NCI-H510A (cell line): Measurements from ENCODE around the gene NIM1K.
"Not testable (repeated sequence)": the region's sequence is repeated elsewhere in the genome, so short reads cannot be mapped to it uniquely, and the experiment has no call there.

Experiments used
- DNase-seq: peaks from one replicate; lab custom pipeline; 2025; lab: John Stamatoyannopoulos, UW

NIM1K gene

DNA sequence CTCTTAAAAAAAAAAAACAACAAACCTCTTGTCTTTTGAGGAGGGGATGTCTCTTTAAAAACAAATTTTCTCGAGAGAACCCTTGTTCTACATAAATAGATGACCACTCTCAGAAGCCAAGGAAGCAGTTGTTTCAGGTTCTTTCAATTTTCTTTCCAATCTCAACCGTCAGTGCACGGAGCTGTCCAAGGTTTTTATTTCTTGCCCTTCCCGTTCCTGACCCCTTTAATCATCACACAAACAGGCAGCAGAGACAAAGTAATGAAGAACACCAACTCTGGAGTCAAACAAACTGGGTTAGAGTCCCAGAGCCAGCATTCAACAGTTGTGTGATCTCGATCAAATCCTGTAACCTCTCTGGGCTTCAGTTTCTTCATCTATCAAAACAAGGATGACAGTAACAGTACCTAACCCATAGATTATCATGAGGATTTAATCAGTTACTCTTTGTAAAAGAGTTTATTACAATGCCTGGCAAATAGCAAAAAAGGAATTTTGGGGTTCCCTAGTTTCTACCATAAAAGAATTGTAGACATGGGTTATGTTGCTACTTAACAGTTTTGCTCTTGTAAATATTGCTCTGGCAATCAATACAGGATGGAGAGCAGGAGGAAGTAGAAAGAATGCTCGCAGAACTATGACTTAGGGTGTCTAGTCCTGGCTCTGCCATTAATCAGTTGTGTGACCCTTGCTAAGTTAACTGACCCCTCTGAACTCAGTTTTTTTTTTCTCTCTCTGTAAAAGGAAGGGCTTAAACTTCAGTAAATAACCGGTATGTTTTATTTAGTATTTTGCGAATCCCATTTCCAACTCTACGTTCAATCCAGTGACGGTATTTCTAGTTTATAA lies 1.0 kb upstream of the NIM1K start:
- no peak for DNase-seq

DNA sequence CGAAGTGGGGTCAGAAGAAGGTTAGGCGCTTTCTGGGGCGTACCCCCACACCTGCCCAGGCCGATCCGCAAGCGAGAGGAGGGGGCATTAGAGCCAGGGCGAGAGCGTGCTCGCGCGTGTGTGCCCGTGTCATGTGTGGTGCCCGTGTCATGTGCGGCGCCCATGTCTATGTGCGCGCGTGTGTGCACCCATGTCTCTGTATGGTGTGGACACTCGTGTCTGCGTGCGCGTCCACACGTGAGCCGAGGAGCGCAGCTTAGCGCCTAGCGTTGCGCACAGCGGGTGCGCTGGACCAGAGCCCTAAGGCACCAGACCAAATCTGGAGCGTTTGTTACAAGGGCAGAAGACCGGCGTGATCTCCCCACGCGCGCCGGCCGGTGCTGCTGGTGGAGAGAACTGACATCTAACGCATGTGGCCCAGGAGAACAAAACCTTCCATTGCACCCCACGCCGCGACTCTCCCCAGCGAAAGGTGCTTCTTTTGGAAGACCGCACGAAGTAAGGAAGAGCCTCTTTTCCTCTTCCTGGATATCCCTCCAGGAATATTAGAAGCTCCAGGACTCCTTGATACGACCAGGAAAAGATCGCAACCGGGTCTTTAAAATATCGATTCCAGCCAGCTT lies 644 bp downstream of the NIM1K start:
- DNase-seq: no peak

DNA sequence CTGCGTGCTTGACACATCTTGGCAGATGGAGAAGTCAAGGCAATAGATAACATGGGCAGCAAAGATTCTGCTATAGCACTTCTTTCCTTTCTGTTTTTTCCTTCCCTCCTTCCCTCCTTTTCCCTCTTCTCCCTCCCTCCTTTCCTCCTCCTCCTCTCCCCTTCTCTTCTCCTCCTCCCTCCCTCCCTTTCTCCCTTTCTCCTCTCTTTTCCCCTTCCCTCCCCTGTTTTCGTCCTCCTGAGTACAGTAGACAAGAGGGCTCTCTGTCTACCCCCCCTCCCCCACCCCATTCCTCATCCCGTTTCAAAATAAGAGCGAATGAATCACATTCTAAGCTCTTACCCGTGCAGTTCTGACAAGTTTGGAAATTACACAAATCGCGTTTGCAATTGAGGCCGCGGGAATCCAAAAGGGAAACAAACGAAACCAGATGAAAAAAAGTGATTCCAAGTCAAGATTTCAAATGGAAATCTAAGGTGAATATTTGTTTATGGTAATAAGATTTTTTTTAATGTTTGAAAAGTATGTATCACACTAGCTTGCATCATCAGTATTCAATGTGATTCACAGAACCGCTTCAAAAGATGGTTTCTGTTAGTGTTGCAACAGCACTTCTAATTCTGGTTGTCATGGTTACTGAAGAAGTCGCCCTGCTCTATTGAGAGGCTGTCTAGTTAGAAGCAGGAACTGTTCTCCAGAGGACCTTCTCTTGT lies 1.3 kb downstream of the NIM1K start:
- DNase-seq: no peak

DNA sequence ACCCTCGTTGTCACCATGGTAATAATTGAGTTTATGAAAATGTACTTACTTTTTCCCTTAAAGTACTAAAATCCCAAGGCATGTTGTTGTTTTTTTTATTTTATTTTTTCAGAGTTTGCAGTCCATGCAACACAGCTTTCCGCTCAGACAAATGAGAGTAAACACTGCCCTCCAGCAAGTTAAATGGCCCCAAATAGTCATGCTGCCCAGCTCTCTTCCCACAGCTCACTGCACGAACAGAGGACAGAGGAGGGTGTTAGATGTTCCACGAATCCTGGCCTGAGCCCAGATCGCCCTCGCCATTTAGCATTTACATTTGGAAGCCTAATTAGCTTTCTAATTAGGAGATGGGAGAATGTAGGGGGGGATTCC lies 1.9 kb downstream of the NIM1K start:
- DNase-seq: no peak

DNA sequence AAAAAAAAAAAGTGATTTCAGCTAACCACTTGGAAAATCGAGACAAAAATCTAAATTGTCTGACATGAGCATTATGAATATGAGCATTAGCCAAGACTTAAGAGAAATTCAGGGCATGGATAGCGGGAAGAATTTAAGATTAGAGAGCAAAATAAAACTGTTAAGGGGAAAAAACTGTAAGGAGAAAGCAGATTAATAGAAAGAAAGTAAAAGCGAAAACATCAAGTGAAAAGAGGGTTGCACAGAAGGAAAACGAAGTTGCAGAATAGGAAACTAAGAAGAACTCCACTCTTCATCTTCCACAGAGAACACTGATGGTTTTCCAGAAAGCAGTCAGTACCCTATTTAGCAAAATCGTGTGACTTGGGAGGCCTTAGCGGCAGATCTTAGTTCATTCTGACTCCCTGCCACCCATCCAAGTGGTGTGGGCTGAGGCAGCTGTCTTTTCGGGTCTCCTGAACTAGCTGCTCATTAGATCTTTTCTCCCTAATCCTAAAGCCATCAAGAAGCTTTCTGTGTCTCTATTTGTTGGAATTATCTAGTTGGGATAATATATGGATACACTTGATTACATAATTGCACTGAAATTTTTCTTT lies 3.7 kb downstream of the NIM1K start:
- no peak for DNase-seq

DNA sequence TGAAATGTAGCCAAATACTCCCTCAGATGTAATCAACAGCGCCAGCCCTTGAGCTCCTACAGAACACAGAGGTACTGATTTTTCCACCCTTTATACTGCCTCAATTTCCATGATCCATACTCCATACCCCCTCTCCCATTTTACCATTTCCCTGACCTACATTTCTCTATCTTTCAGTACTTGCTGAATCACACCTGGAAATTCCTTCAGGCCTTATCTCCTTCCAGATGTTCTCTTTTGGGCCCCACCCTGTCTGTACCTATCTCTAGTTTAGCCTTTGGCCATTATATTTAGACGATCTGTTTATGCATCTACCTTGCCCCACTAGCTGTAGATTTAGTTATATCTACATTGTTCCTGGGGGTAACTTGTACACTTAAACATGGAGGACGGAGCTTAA lies 5.5 kb downstream of the NIM1K start:
- DNase-seq: no peak

DNA sequence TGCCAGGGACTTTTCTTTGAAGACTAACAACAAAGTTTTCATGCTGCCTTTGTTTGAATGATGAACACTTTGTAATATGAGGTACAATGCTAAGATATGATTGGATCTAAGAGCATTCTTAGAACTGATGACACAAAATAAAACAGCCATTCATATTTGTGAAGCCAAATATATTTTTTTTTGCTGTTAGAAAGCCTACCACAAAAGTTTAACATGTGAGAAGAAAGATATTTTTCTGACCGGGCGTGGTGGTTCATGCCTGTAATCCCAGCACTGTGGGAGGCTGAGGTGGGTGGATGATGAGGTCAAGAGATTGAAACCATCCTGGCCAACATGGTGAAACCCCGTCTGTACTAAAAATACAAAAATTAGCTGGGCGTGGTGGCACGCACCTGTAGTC lies 9.4 kb downstream of the NIM1K start:
- not testable (repeated sequence) for DNase-seq

DNA sequence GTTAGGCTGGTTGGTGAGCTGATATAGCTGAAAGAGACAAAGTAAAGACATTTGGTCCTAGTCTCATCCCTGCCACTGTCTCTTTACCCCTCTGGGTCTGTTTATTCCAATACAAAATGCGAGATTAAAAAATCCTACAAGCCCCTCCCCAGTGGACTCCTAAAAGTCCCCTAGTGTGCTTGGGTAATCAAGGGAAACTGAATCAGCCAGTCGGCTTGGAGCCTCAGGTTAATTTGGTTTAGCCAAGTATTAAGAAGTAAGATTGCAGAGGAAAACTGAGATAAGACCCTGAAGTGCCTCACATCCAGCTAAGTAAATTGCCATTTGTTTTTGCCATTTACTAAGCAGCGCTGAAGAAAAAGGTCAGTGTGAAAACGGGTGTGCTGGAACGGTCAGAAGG lies 10.4 kb downstream of the NIM1K start:
- no peak for DNase-seq

DNA sequence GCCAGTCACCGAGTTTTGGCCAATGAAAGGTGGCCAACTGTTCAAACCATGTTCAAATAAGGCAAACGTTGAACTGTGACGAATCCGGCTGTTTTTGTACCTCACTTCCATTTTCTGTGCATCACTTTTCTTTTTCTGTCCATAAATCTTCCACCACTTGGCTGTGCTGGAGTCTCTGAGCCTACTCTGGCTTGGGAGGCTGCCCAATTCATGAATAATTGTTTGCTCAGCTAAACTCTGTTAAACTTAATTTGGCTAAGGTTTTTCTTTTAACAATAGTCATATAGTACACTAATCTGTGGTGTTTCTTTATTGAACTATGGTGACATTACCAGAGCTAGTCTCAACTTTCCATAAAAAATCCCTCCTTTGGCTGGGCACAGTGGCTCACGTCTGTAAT lies 11.3 kb downstream of the NIM1K start:
- DNase-seq: no peak

DNA sequence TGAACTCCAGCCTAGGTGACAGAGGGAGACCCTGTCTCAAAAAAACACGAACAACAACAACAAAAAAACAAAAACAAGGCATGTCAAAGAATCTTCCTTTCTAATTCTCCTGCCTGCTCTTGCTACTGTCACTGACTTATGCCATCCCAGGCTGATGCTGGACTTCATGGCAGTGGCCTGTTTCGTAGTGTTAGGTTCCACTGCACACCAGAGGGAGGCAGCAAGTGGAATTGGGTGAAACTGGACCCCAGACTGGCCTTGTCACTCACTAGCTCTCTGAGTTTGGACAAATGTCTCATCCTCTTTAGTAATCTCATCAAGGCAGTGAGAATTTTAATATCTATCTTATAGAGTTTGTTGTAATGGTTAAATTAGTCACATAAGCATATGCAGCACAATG lies 12.9 kb downstream of the NIM1K start:
- DNase-seq: no peak

DNA sequence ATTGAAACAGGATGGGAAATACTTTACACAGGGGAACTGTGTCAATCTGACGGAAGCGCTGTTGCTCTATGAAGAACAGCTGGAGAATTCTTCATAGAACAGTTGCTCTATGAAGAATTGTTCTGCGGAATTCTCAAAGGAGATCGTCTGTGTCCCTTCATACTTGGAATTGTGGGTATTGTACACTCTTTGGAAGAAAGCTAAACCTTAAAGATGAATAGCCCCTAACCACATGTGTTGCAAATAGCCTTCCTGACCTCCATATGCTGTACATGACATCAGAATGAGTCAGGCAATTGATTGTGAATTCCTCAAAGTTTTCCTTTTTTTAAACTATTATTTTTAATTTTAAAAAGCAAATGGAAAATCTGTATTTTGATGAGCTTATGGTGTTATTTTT lies 15.6 kb downstream of the NIM1K start:
- no peak for DNase-seq

DNA sequence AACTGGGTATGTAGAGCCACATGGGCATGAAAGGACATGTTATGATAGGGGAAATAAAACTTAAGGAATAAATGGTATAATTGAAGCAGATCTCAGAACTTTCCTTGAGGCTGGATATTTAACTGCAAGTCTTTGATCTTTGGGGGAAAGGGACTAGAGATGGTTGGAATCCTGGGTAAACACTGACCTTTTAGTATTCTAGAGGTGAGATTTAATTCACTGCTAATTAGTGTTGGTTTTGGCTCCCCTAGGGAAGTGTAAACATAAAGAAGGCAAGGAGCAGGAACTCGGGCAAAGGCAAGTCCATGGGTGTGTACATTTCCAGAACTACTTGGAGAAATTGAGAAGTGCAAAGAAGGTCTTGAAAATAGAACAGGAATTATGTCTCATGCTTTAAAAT lies 16.6 kb downstream of the NIM1K start:
- no peak for DNase-seq

DNA sequence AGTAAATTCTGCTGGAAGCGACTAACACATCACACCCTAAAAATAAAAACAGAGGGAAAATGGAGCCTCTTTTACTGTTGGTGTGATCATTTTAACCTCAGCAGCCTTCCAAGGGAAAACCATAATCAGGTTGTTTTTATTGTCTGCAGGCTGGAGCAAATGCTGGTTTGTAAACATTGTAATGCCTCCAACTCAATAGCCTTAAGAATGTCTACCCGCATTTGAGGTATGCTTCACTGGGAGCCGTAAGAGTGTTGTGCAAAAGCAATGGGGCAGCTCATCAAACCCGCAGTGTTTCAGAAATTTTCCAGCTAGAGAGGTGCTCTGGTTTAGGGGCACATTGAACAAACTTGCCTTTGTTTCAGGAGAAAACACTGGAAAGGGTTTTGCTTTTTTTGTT lies 17.0 kb downstream of the NIM1K start:
- no peak for DNase-seq

DNA sequence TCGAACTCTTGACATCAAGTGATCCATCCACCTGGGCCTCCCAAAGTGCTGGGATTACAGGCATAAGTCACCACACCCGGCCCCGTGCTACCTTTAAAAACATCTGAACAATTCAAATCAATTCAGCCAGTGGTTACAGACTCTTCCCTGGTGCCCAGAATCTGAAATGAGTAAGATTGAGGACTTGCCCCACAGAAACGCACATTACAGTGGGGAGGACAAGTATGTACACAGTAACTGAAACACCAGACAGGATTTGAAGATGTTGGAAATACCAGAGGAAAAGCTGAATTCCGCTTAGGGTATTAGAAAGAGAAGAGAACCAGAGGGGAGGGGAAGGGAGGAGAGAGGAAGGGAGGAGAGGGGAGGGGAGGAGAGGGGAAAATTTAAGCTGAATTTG lies 17.8 kb downstream of the NIM1K start:
- DNase-seq: no peak

DNA sequence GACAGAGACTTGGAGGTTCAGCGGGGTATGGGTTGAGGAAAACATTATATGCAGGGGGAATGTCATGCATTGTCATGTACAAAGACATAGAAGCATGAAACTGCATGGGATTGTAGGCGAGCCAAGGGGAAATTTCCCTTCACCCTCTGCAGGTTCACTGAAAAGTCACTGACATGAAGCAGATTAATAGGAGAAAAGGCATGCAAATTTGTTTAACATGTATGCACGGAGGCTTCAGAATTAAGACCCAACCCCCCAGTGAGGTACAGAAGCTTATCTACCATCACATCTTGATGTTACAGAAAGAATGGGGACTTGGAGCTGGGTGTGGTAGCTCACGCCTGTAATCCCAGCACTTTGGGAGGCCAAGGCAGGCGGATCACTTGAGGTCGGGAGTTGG lies 18.5 kb downstream of the NIM1K start:
- no peak for DNase-seq

DNA sequence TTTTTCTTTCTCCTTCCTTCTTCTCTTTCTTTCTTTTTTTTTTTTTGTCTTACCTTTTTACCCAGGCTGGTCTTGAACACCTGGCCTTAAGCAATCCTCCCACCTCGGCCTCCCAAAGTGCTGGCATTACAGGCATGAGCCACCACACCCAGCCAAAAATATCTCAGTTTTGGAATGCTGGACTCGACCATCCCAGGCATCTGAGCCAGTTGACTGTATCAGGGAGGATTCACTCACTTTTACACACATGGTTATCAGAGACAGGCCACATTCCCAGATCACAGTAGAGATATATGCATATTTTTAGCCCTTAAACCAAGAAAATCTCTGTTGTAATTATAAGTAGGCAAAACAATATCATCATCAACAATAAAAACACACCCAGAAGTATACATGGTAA lies 21.9 kb downstream of the NIM1K start:
- no peak for DNase-seq

DNA sequence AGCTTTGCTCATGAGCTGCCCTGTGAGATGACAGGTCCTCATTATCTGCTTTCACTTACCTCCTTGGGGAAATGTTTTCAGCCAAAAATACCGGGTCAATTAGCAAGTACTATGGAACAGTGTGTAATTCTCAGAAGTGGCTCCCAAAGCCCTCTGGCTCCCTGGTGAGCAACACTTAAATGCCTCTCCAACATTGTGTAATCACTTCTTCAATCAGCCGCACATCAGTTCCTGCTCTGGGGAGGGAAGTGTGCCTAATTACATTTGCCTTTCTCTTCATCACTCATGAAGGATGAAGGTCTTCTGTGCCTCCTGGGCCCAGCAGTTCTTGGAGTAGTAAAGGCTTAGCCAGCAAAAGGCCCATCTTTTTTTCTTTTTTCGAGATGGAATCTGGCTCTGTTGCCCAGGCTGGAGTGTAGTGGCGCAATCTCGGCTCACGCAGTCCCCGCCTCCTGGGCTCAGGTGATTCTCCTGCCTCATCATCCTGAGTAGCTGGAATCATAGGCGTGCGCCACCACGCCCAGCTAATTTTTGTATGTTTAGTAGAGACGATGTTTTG lies 23.1 kb downstream of the NIM1K start:
- DNase-seq: no peak

DNA sequence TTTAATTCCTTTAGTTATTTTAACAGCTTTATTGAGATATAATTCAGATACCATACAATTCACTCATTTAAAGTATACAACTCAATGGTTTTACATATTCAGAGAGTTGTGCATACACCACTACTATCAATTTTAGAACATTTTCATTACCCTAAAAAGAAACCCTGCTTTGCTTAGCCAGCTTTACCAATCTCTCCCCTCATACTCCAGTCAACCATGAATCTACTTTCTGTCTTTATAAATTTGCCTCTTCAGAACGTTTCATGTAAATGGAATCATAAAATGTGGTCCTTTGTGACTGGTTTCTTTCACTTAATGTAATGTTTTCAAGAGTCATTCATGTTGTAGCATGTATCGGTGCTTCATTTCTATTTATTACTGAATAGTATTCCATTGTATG lies 24.9 kb downstream of the NIM1K start:
- no peak for DNase-seq

DNA sequence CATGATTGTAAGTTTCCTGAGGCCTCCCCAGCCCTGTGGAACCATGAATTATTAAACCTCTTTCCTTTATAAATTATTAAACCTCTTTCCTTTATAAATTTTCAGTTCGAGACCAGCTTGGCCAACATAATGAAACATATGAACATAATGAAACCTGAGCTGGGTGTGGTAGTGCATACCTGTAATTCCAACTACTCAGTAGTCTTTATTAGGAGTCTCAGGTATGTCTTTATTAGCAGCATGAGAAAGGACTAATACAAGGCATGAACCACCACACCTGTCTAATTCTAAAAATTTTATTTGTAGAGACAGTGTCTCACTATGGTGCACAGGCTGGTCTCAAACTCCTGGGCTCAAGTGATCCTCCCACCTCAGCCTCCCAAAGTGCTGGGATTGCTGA lies 27.1 kb downstream of the NIM1K start:
- DNase-seq: no peak

DNA sequence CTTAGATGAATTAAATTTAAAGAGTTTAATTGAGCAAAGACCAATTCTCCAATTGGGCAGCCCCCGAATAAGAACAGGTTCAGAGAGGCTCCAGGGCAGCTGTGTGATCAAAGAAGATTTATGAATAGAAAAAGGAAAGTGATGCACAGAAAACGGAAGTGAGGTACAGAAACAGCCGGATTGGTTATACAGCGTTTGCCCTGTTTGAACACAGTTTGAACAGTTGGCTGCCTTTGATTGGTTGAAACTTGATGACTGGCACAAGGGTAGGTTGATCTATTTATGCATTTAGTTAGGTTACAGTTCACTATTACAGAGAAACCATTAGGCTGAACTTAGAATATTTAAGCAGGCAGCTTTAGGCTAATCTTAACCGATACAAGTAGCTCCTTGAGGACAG lies 29.5 kb downstream of the NIM1K start:
- no peak for DNase-seq

DNA sequence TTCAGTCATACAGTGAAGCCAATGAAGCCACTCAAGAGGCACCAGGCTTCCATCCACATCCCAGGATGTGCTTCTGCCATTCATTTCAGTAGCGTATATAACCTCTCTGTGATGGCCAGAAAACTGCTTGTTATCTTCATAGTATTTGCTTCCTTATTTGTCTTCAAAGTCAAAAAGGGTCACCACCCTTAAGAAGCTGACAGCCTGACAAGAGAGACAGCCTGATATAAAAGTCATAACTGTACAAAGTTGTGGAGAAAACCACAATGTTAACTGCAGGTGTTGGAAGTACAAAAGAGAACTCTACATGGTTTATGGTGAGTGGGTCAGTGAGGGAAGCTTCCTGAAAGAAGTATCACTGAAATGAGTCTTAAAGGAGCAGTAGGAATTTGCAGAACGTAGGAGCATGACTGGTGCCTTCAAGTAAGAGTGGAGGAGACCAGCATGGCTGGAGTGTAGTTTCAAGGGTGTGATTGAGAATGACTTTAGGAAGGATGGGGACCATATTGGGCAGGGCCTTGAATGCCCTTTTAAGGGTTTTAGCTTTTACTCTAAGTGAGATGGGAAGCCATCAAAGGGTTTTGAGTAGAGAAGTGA lies 33.7 kb downstream of the NIM1K start:
- DNase-seq: no peak

DNA sequence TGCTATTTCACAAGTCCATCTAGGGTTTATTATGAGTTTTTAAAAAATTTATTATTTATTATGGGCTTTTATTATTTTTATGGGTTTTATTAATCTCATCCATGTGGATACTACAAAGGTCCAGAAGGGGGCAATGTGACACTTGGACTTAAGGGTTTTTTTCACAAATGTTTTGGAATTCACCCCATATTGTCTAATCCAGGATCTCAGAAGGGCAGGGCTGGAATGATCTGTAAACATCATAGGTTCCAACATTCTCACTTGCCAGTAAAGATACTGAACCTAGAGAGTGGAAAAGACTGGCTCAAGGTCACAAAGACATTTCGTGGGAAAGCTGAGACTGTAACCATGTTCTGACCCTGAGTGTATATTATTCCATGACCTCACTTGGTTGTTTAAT lies 35.6 kb downstream of the NIM1K start:
- DNase-seq: no peak
